Tongue (tissue), 2 donors: ENCODE data around the gene CCDC88C. TPM values are rescaled to one million over a fixed set of nuclear protein-coding genes. Genes with fewer than 3 reads are reported as not detected.
"Not testable (repeated sequence)": the region's sequence is repeated elsewhere in the genome, so short reads cannot be mapped to it uniquely, and the experiment has no call there.

Experiments used
- DNase-seq: peaks from one replicate; pipeline ENCODE4 v3.0.0-alpha.2; 2015
- total RNA-seq: library from RNA; depleted of rRNA; stranded (reverse); fragments of >200 nt; gene quantifications from one replicate; pipeline ENCODE4 v1.2.3, GENCODE V29; 2014

CCDC88C gene
- total RNA-seq, 1 donor from 2014 or later: 29.8 TPM

DNA sequence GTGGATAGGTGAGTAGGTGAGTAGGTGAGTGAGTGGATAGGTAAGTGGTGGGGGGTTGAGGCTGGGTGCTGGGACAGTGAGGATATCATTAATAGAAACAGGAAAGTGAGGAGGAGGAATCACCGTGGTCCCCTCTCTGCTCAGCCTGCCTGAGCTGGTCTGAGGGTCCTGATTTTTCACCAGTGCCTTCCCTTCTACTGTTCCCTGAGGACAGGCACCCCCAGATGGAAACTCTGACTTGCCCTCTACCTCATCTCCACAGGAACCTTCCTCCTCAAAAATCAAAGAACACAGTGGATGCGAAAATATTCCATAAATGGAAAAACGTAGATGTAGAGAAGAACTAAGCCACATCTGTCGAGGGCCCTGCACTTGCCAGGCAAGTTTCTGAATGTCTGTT is 175.0 kb downstream of the CCDC88C start:
- no peak for DNase-seq

DNA sequence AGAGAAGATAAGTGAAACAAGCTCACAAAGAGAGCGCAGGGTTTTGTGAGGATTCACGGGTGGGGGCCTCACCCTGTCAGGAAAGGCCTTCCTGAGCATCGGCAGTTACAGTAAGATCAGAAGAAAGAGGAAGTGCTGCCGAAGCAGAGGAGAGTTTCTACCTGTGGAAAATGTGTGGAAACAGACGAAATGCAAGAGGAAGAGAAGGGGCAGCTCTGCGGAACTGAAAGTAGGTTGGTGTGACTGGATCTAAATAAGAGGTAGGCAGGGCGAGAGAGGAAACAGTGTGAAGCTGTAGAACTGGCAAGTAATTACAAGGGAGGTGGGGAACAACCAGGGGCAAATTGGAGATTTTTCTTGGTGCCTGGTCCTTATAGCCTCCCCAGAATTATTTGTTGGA is 175.8 kb downstream of the CCDC88C start:
- DNase-seq: no peak

DNA sequence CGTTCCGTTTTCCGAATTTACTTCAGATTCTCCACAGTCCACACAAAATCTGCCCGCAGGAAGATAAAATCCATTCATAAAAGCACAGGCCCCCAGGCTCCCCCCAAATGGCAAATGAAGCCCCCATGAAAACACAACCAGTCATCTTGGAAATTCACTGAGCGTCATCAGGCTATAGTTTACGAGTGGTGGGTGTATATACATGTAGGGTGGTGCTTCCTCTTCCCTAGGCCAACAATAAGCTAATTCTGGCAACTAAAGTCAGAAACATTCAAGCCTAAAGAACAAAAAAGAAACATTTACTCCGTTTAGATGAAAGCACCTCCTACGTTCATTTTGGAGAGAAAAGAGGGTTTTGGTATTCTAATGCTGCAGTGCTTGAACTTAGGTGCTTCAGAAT is 179.0 kb downstream of the CCDC88C start:
- DNase-seq: no peak

DNA sequence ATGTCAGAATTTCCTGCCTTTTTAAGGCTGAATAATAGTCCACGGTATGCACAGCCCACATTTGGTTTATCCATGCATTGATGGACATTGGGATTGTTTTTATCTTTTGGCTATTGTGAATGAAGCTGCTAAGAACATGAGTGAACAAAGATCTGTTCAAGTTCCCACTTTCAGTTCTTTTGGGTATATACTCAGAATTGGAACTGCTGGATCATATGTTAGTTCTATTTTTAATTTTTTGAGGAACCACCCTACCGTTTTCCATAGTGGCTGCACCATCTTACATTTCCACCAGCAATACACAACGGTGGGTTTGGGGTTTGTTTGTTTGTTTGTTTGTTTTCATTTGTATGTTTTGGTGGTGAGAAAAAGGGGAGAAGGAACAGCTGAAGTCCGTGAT is 179.5 kb downstream of the CCDC88C start:
- DNase-seq: no peak

DNA sequence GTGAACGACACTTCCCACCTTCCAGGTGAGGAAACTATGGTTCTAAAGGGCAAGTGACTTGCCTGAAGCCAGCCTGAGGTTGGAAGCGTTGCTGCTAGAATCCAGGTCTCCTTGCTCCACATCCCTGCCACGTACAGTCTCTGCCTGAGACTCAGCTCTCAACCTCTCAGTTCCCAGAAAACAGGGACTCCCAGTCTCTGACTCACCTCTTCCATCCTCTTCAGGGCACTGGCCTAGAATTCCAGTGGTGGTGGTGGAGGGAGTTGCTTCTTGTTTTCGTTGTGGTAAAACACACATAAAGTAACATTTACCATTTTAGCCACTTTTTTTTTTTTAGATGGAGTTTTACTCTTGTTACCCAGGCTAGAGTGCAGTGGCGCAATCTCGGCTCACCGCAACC is 180.4 kb downstream of the CCDC88C start:
- DNase-seq: no peak

DNA sequence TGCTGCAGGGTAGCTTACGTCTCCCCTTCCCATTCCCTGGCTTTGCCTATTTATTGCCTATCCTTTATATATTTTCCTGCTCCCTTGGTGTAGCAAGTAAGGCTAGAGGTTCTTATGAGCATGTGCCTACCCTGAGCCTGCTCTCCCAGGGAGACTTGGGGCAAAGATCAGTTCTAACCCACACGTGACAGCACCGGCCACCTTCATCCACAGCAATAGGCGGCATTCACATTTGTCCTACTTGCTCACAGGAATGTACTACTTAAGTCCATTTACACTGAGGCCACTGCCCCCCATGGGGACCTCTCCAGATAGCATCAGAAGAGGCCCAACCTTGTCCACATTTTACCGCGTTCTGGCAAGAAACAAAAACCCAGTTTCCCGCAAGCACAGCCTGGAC is 181.8 kb downstream of the CCDC88C start:
- no peak for DNase-seq

DNA sequence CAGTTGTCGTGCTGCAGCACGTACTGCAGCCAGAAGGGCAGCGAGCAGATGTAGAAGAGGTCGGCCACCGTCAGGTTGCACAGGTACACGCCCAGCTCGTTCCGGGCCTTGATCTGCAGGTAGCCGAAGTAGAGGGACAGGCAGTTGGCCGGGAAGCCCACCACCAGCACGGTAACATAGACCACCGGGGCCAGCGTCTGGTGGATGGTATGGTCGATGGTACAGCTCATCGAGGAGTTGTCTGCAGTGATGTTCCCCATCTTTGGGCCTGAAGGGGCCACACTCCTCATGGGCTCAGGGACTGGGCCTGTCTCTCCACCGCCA is 182.9 kb downstream of the CCDC88C start:
- no peak for DNase-seq

DNA sequence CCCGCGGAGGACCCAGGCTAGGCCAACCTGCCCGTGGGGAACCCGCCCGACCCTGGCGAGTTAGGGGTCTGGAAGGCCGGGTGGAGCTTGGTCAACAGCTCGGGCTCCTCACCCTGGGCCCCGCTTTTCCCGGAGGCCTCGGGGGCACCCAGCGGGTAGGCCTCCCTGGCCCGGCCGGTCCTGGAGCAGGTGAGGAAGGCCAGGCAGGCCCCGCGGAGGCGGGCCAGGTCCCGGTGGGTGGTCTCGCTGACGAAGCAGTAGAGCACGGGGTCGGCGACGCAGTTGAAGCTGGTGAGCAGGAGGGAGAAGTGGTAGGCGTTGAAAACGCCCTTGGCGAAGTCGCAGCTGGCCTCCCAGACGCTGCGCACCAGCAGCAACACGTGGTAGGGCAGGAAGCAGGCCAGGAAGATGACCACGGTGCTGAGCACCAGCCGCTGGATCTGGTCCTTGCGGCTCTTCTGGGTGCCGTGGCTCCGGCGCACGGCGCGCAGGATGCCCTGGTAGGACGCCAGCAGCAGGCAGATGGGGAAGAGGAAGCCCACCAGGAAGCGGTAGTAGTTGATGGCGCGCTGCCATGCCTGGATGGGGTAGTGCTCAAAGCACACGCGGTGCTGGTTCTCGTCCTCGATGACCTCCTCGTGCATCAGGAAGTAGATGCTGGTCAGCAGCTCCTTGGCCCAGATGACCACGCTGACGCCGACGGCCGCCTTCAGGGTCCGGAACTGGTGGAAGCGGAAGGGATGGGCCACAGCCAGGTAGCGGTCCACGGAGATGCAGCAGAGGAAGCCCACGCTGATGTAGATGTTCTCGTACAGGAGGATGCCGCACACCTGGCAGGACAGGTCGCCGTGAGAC is 183.5 kb downstream of the CCDC88C start:
- DNase-seq: no peak

DNA sequence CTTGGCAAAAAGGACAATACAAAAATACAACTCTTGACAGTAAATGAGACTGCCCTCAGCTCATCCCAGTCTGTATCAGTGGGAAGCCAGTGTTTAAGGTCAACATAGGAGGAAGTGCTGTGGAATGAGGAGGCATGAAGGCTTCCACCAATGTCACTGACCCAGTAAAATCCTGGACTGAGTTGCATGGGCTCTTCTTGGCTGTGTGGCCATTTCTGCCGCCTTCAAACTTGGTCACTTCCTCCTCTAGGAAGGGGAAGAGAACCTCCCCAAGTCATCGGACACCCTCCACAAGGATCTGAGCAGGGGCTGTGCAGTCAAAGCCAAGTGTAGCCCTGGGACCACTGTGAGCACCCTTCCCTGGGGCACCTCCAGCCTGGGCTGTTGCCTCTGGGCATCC is 185.0 kb downstream of the CCDC88C start:
- no peak for DNase-seq

DNA sequence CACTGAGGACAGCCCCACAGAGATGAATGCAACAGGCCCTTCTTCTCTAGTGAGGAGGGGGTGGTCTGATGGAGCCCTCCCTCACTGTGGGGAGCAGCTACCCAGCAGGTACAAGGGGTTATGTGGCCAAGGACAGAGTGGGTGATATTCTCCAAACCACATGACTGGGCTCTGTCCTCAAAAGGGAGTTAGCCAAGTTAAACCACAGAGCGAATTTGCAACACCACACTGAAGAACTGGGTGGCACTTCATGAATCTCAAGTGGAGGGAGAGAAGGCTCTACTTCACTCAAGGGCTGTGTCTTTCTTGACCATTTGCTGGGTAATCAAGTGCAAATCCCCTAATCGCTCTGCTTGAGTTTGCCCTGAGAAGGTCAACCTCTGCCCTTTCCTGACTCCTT is 185.6 kb downstream of the CCDC88C start:
- no peak for DNase-seq

DNA sequence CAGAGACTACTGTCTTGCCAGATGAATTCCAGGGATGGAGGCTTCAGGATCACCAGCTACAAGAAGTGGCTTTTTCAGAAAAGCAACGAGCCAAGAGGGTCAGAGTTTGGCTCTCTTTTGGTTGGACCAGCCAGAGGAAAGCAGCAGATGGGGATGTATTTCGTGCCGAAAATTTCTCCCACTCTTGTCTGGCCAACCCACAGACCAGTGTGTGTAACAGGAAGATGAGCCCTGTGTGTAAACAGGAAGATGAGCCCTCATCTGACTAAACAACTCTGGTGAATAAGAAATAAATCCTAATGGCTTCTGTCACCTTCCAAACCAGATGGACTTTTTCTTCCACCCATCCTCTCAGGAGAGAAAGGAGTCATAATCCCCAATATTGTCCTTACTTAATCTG is 186.2 kb downstream of the CCDC88C start:
- DNase-seq: no peak

DNA sequence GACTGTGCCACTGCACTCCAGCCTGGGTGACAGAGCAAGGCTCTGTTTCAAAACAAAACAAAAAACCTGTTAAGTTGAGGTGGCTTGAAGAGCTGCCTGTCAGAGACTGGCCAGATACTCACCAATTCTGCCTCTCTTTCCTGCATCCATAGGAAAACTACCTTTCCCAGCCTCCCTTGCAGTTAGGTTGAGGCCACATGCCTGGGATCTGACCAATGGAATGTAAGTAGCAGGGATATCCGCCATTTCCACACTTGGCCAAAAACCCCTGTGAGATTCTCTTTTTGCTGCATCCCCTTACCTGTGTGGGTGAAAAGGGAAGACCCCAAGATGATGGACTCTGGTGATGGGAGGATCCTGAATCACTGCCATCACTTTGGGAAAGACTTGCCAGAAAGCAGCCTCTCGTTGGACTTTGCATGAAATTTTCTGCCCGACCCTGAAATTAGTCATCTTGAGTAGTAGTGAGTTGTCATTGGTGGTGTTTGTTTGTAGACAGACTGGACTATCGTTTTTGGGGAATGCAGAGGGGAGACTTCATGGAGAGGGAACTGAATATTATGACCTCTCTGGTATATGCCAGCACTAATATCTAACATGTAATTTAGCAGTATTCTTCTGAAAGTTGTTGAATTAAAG is 187.1 kb downstream of the CCDC88C start:
- DNase-seq: no peak

DNA sequence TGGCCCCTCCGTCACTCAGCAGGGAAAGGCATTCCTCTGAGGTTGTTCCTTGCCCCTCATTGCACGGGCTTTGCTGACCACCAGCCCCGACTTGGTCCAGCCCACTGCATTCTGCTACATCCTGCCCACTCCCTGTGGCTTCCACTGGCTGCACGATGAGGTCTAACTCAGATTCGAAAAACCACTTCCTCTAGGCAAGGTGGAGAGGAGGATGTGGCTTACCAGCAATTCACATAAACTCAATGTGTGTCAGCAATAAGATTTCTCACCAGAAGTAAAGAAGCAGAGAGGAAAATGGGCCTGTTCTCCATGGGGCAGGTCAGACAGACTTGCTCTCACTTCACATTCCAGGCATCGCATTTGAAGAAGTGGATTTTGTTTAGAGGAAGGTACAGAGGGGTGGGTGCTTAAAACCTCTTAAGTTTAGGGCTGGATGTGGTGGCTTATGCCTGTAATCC is 187.8 kb downstream of the CCDC88C start:
- DNase-seq: no peak

DNA sequence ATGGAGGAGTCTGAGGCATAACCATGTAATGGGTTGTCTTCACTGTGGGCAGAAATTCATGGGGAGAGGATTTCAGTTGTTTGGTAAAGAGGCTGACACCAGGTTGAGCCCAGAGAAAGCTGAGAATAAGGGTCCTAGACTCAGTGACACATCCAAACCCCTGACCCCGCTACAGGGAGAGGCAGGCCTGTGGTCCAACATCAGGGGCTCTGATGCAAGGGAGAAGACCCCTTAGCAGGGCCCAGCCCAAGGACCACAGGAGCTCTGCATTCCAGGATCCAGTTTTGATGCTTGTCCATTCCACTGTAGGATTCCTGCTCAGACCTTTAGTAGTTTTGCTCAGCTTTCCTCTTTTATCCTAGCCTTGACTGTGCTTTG is 188.6 kb downstream of the CCDC88C start:
- no peak for DNase-seq

DNA sequence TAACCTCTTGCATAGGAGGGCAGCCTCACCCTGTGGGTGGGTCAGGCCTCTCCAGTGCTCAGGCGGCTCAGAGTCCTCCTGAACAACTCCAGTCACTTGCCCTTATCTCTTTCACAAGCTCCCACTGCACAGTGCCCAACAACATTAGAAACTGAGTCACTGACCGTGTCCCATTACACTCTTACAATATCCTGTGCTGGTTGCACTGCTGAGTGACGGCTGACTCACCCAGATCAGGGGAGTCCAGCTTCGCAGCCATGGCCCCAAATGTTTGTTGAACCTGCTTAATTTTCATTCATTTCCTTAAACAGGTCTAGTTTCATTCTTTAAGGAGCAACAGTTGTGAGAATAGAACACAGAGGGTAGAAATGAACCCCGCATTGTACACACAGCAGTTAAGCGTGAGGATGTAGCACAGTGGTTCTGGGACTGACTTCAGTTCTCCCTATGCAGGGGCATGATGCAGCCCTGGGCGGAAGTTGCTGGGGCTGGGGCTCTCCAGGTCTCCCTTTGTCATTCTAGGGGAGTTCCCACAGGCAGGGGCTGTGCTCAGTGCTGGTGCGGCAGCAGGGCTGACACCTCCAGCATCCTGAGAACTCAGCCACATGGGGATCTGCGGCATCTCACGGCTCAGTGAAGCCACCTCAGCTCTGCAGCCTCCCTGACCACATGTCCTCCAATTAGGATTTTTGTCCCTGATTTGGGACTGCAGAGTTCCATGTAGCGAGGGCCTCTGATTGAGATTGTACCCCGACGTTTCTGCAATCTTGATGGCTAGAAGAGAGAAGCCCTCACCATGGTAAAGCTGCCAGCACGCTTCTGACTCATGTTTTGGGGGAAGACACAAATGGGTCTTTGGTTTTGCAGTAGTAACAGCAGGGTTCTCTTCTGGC is 189.3 kb downstream of the CCDC88C start:
- DNase-seq: no peak

DNA sequence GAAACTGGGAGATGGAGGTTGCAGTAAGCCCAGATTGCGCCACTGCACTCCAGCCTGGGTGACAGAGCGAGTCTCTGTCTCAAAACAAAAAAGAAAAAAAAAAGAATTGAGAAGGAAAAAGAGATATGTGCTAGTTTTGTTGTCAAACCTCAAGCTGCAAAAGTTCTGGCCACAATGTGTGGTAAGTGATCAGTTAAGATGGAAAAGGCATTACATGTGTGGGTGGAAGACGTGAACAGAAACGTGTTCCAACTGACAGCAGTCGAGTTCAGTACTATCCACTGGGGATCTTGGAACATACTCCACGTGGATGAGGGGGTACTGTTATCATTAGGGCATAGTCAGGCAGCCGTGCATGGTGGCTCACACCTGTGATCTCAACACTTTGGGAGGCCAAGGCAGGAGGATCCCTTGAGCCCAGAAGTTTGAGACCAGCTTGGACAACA is 190.4 kb downstream of the CCDC88C start:
- no peak for DNase-seq

DNA sequence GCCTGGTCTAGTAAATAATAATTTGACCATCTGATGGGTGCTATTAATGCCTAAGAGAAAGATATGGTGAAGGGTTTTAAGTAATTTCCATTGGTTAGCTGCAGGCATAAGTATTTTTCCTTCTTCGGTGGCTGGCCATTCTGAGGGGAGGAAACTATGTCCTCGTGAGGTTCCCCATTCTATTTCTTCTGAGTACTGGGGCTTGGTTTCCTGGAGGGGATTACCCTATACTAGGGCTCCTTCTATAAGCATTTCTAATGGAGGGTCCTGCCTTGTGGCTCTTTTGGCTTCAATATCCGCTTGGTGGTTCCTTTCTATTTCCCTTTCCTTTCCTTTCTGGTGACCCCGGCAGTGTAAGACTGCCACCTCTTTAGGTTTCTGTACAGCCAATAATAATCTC is 191.3 kb downstream of the CCDC88C start:
- DNase-seq: not testable (repeated sequence)

DNA sequence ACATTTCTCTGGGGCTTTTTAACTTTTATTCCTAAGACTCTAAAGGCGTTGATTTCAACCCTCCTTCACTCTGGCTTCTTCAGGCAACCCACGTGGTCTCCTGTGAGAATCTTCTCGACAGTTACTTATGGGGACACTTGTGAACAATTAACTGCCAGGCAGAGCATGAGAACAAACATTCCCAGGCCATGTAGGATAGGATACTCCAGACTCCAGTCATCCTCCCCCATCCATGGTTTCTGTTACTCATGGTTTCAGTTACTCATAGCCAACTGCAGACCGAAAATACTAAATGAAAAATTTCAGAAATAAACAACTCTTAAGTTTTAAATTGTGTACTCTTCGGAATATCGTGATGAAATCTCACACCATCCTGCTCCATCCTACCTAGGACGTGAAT is 192.6 kb downstream of the CCDC88C start:
- DNase-seq: no peak

DNA sequence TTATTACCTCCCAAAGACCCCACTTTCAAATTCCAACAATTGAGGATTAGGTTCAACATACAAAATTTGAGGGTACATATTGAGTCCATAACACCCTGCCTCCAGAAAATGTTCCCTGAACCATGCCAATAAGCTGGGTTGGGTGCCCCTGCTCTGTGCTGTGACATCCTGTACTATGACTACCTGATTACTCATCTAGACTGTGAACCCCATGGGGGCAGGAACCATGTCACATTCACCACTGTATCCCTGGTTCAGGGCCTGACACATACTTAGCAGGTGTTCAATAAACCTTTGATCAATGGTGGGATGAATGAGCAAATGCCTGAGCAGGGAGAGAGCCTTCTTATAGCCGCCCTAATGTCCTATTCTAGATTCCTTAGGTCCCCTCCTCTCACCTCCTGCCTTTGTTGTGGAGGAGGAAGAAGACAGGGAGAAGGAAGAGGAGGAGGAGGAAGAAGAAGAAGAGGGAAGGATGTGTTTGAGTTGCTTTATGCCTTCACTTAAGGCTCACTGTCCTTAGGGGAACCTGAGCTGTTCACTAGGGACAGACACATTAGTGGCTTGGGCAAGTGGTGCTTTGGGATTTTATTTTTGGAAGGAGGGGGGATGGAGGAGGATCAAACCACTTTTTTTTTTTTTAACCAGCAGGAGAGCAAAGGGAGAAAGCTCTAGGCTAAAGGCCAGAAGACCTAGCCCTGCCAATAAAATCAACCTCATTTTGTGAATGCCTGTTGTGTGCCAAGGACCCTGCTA is 194.4 kb downstream of the CCDC88C start:
- no peak for DNase-seq
